ENCODE measurements around the gene ADAM8. TPM values are rescaled to one million over a fixed set of nuclear protein-coding genes. Genes with fewer than 3 reads are reported as not detected.

The ADAM8 gene
- polyA plus RNA-seq, 1 donor from 2014 or later: 6.4 TPM

GRCh38 chr10:133212853-133213494 lies 63.7 kb downstream of the ADAM8 start:
- Histone ChIP-seq H3K27ac (ENCODE audit: low read length) (no peak overlapping the region), H3K9me2 (ENCODE audit: insufficient read depth, low read length) (no peaks in the 10 kb centered on the region), H3K9me3 (ENCODE audit: low read length) (no peaks in the 10 kb centered on the region), H3F3A (ENCODE audit: insufficient read depth, low read length, poor library complexity, severe bottlenecking) (no peaks in the 10 kb centered on the region), H2AFZ (ENCODE audit: low read depth, low read length) (no peak overlapping the region), H3K9ac (ENCODE audit: low read length) (no peak overlapping the region), H3K4me3 (ENCODE audit: low read length) (no peak overlapping the region), H3K36me3 (ENCODE audit: insufficient read depth, low read length) (no peaks in the 10 kb centered on the region), H3K27me3 (ENCODE audit: insufficient read depth, low read depth, low read length) (no peaks in the 10 kb centered on the region), H4K20me1 (ENCODE audit: insufficient read depth) (no peaks in the 10 kb centered on the region), H3K4me2 (ENCODE audit: low read length) (no peak overlapping the region), H3K79me2 (replicated peaks; ENCODE audit: insufficient read depth, low read length) (no peaks in the 10 kb centered on the region)
- no peak for TF ChIP-seq POLR2AphosphoS5 (IDR thresholded peaks at IDR 0.05)
- TF ChIP-seq RAD21 (conservative IDR thresholded peaks at IDR 0.05): no peak
- TF ChIP-seq CTCF (IDR thresholded peaks at IDR 0.05; ENCODE audit: poor library complexity, severe bottlenecking): no peak
- TF ChIP-seq SMC3 (conservative IDR thresholded peaks at IDR 0.05; ENCODE audit: poor library complexity): no peak
- no peak for TF ChIP-seq TAF1 (IDR thresholded peaks at IDR 0.05; ENCODE audit: low read depth)
- no peak for TF ChIP-seq EZH2 (IDR thresholded peaks at IDR 0.05; ENCODE audit: borderline replicate concordance, insufficient read depth, low read length, poor library complexity, severe bottlenecking)
- no peak for TF ChIP-seq MXI1 (conservative IDR thresholded peaks at IDR 0.05; ENCODE audit: poor library complexity, severe bottlenecking)
- no peak for TF ChIP-seq EP300 (conservative IDR thresholded peaks at IDR 0.05; ENCODE audit: poor library complexity, severe bottlenecking)
- no peak for TF ChIP-seq REST (IDR thresholded peaks at IDR 0.05; ENCODE audit: borderline replicate concordance)

Other genes with a start within 250 kb of the ADAM8 start
- gene ADGRA1, start 188.9 kb downstream of the ADAM8 start, polyA plus RNA-seq: 2.2 and 4.5 TPM in 2 replicates
- 4.3 and 11.8 TPM in 2 replicates for gene KNDC1, start 116.6 kb downstream of the ADAM8 start, polyA plus RNA-seq
- not detected in 2 replicates for gene UTF1, start 46.7 kb downstream of the ADAM8 start, polyA plus RNA-seq
- not detected in 2 replicates for gene VENTX, start 39.0 kb downstream of the ADAM8 start, polyA plus RNA-seq
- 34.5 and 63.1 TPM in 2 replicates for gene TUBGCP2, start 32.0 kb upstream of the ADAM8 start, polyA plus RNA-seq
- gene ZNF511, start 32.0 kb upstream of the ADAM8 start, polyA plus RNA-seq: 16.8 and 17.6 TPM in 2 replicates
- gene CALY, start 60.0 kb upstream of the ADAM8 start, polyA plus RNA-seq: 3.7 and 6.8 TPM in 2 replicates
- gene PRAP1, start 70.5 kb upstream of the ADAM8 start, polyA plus RNA-seq: not detected in 2 replicates
- not detected in 2 replicates for gene FUOM, start 81.2 kb upstream of the ADAM8 start, polyA plus RNA-seq
- 122 and 127 TPM in 2 replicates for gene ECHS1, start 96.5 kb upstream of the ADAM8 start, polyA plus RNA-seq
- gene PAOX, start 102.4 kb upstream of the ADAM8 start, polyA plus RNA-seq: 2.2 and 3.0 TPM in 2 replicates
- 49.7 and 52.3 TPM in 2 replicates for gene MTG1, start 117.3 kb upstream of the ADAM8 start, polyA plus RNA-seq
- gene SPRN, start 147.8 kb upstream of the ADAM8 start, polyA plus RNA-seq: 0.28 and 1.1 TPM in 2 replicates
- 4.3 and 6.1 TPM in 2 replicates for gene SCART1, start 177.1 kb upstream of the ADAM8 start, polyA plus RNA-seq